ENCODE data around the gene AJAP1.

AJAP1 gene

GRCh38 chr1:4743978-4744750 lies 89.8 kb downstream of the AJAP1 start:
- no peak for DNase-seq
- in situ Hi-C loops (cut with HindIII; ENCODE audit: low pct_ligation_motif_present, low pct_unique_long_range_greater_than_20kb, low sequenced_read_pairs): no loop called here

GRCh38 chr1:4745560-4745959 lies 91.2 kb downstream of the AJAP1 start:
- in situ Hi-C loops (cut with HindIII; ENCODE audit: low pct_ligation_motif_present, low pct_unique_long_range_greater_than_20kb, low sequenced_read_pairs): no loop called here
- no peak for DNase-seq

GRCh38 chr1:4749406-4749805 lies 95.0 kb downstream of the AJAP1 start:
- in situ Hi-C loops (cut with HindIII; ENCODE audit: low pct_ligation_motif_present, low pct_unique_long_range_greater_than_20kb, low sequenced_read_pairs): no loop called here
- DNase-seq: no peak

- DNase-seq: no peak
- in situ Hi-C loops (cut with HindIII; ENCODE audit: low pct_ligation_motif_present, low pct_unique_long_range_greater_than_20kb, low sequenced_read_pairs): no loop called here
Measured at GRCh38 chr1:4750177-4750576, 95.8 kb downstream of the AJAP1 start.

GRCh38 chr1:4752059-4752458 lies 97.7 kb downstream of the AJAP1 start:
- no peak for DNase-seq
- in situ Hi-C loops (cut with HindIII; ENCODE audit: low pct_ligation_motif_present, low pct_unique_long_range_greater_than_20kb, low sequenced_read_pairs): no loop called here

- in situ Hi-C loops (cut with HindIII; ENCODE audit: low pct_ligation_motif_present, low pct_unique_long_range_greater_than_20kb, low sequenced_read_pairs): no loop called here
- no peak for DNase-seq
Measured at GRCh38 chr1:4754816-4755215, 100.4 kb downstream of the AJAP1 start.

GRCh38 chr1:4755301-4755845 lies 101.0 kb downstream of the AJAP1 start:
- in situ Hi-C loops (cut with HindIII; ENCODE audit: low pct_ligation_motif_present, low pct_unique_long_range_greater_than_20kb, low sequenced_read_pairs): no loop called here
- DNase-seq: no peak

- in situ Hi-C loops (cut with HindIII; ENCODE audit: low pct_ligation_motif_present, low pct_unique_long_range_greater_than_20kb, low sequenced_read_pairs): no loop called here
Measured at GRCh38 chr1:4755864-4756504, 101.6 kb downstream of the AJAP1 start.

GRCh38 chr1:4756851-4757580 lies 102.6 kb downstream of the AJAP1 start:
- no peak for DNase-seq
- in situ Hi-C loops (cut with HindIII; ENCODE audit: low pct_ligation_motif_present, low pct_unique_long_range_greater_than_20kb, low sequenced_read_pairs): no loop called here

More at GRCh38 chr1:4755864-4756504, 101.6 kb downstream of the AJAP1 start:
- DNase-seq: no peak

GRCh38 chr1:4759671-4760070 lies 105.3 kb downstream of the AJAP1 start:
- in situ Hi-C loops (cut with HindIII; ENCODE audit: low pct_ligation_motif_present, low pct_unique_long_range_greater_than_20kb, low sequenced_read_pairs): no loop called here
- DNase-seq: no peak

- no peak for DNase-seq
- in situ Hi-C loops (cut with HindIII; ENCODE audit: low pct_ligation_motif_present, low pct_unique_long_range_greater_than_20kb, low sequenced_read_pairs): no loop called here
Measured at GRCh38 chr1:4760088-4760487, 105.7 kb downstream of the AJAP1 start.

GRCh38 chr1:4761324-4761723 lies 106.9 kb downstream of the AJAP1 start:
- in situ Hi-C loops (cut with HindIII; ENCODE audit: low pct_ligation_motif_present, low pct_unique_long_range_greater_than_20kb, low sequenced_read_pairs): no loop called here
- DNase-seq: no peak

- in situ Hi-C loops (cut with HindIII; ENCODE audit: low pct_ligation_motif_present, low pct_unique_long_range_greater_than_20kb, low sequenced_read_pairs): no loop called here
- no peak for DNase-seq
Measured at GRCh38 chr1:4762146-4762545, 107.7 kb downstream of the AJAP1 start.

- no peak for DNase-seq
- in situ Hi-C loops (cut with HindIII; ENCODE audit: low pct_ligation_motif_present, low pct_unique_long_range_greater_than_20kb, low sequenced_read_pairs): no loop called here
Measured at GRCh38 chr1:4767308-4767707, 112.9 kb downstream of the AJAP1 start.

- in situ Hi-C loops (cut with HindIII; ENCODE audit: low pct_ligation_motif_present, low pct_unique_long_range_greater_than_20kb, low sequenced_read_pairs): no loop called here
- DNase-seq: no peak
Measured at GRCh38 chr1:4768553-4768952, 114.1 kb downstream of the AJAP1 start.

- DNase-seq: no peak
- in situ Hi-C loops (cut with HindIII; ENCODE audit: low pct_ligation_motif_present, low pct_unique_long_range_greater_than_20kb, low sequenced_read_pairs): no loop called here
Measured at GRCh38 chr1:4769516-4770280, 115.3 kb downstream of the AJAP1 start.

GRCh38 chr1:4770713-4771112 lies 116.3 kb downstream of the AJAP1 start:
- DNase-seq: no peak
- in situ Hi-C loops (cut with HindIII; ENCODE audit: low pct_ligation_motif_present, low pct_unique_long_range_greater_than_20kb, low sequenced_read_pairs): no loop called here

GRCh38 chr1:4771267-4771666 lies 116.9 kb downstream of the AJAP1 start:
- in situ Hi-C loops (cut with HindIII; ENCODE audit: low pct_ligation_motif_present, low pct_unique_long_range_greater_than_20kb, low sequenced_read_pairs): no loop called here
- DNase-seq: no peak

GRCh38 chr1:4771721-4772120 lies 117.3 kb downstream of the AJAP1 start:
- in situ Hi-C loops (cut with HindIII; ENCODE audit: low pct_ligation_motif_present, low pct_unique_long_range_greater_than_20kb, low sequenced_read_pairs): no loop called here
- DNase-seq: no peak

All from ACHN (cell line).